AG09319 (cell line): ENCODE results near the gene PNPLA5.

ENCODE experiments used
- DNase-seq: peaks from one replicate; pipeline ENCODE4 v3.0.0-alpha.2; 2010; ENCODE audit warnings: low read depth; ENCODE audit errors: extremely low read depth
- CTCF ChIP-seq: IDR thresholded peaks from 2 replicates; pipeline ENCODE4 v1.5.1; 2011; ENCODE audit warnings: low read depth, mild to moderate bottlenecking, inconsistent platforms, low read length, moderate library complexity

PNPLA5 gene

DNA sequence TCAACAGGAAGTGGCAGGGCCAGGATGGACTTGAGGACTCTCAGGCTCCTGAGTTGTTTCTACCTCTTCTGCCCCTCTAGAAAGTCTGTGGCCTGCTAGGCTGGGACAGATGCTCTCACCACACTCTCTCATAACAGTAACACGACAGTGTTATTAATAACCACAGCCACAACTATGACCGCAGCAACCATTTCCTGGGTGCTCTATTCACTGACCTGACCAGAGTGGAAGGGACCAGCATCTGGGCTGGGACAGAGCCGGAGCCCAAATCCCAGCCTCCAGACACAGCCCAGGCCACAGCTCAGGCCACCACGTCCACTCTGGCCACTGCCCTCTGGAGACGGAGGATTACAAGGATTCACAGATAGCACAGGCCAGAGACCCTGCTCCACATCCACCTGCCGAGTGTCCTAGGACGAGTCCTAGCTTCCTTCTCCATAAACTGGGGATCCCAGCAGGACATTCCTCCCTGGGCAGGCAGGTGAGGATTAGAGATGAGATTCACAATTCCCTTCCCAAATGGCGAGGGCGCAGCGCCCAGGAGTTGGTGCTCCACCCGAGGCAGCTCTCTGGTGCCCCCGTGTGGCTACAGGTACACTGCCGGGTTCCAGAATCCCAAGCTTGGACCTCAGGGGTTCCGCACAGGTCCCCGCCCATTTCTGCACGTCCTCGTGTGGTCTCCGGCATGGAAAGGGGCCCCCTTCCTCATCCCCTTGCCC lies 7.1 kb downstream of the PNPLA5 start:
- peak; percentile 3 for DNase-seq
- TF ChIP-seq CTCF, result peak; percentile 88

DNA sequence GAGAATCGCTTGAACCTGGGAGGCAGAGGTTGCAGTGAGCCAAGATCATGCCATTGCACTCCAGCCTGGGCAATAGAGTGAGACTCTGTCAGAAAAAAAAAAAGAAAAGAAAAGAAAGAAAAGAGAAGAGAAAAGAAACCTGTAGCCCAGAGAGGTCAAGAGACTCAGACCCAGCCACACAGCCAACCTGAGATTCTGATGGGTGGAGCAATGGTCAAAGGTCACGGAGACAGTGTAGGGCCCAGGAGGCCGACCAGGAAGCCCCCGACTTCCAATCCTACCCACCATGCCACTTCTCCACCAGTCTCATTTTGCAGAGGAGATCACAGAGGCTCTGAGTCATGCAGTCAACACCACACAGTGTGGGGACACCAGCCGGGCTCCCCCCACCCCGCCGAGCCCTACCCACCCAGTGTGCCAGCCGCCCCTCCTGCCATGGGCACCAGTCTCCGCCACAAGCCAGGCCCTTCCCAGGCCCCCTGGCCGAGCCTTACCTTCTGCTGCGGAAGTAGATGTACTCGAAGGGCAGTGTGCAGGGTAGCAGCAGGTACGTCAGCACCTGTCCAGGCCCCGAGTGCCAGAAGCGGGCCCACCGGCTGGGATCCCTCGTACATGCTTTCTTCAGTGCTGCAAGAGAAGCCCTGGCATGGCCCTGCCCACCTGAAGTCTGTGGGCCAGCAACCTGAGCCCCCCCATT lies 7.9 kb downstream of the PNPLA5 start:
- no peak for TF ChIP-seq CTCF

GRCh38 chr22:43883012-43883661 lies 8.7 kb downstream of the PNPLA5 start:
- peak; percentile 3 for DNase-seq
- TF ChIP-seq CTCF, result peak; percentile 43

More for the DNA sequence above, 7.9 kb downstream of the PNPLA5 start:
- DNase-seq, result no peak

- DNase-seq, result no peak
- no peak for TF ChIP-seq CTCF
Observed at GRCh38 chr22:43882122-43882767, 9.6 kb downstream of the PNPLA5 start.

GRCh38 chr22:43881091-43882061 lies 10.4 kb downstream of the PNPLA5 start:
- DNase-seq, result no peak

More at GRCh38 chr22:43881091-43882061, 10.4 kb downstream of the PNPLA5 start:
- TF ChIP-seq CTCF, result no peak
